Measurements from ENCODE around the gene TMEM30A. TPM values are rescaled to one million over a fixed set of nuclear protein-coding genes. Genes with fewer than 3 reads are reported as not detected.
A peak's percentile ranks its signal among the peaks of the same experiment; 100 is the strongest.

TMEM30A gene
- total and polyA plus RNA-seq, 2 of the 13 experiments (the other 11 are each of a cell fraction or from before 2014, with no cell fraction given) = 17.6 to 54.4 TPM

DNA sequence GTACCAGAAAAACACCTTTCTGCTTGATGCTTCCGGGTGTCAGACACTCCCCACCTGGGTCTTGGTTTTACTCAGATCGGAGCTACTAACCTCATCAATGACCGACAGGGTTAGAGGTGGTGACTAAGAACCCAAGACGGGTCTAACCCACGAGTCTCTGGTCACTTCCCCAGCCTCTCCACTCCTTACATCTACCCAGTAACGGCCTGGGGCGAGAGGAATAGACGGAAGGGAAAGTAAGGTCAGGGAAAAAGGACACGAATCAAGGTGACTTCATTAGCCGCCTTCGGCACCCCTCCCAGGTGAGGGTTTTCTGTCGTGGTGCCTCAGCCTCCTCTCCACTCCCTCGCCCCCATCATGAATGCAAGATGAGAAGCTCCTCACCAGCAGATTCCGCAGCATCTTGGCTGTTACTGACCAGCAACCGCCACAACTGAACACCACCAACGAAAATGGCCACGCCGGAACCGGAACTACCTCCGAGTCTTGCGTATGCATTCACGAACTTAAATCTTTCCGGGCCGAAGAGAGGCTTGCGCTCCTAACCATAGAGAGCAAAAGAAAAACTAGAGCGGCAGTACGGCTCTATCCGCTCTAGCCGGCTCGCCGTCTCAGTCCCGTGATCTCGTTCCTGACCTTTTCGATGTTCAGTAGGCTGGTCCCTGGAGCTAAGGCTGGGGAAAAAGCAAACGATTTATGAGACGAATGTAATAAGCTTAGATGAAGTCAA, 41.1 kb downstream of the TMEM30A start, which contains the start of gene COX7A2 (continued):
- TF ChIP-seq, protein P1, sequence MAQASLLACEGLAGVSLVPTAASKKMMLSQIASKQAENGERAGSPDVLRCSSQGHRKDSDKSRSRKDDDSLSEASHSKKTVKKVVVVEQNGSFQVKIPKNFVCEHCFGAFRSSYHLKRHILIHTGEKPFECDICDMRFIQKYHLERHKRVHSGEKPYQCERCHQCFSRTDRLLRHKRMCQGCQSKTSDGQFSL (CRISPR knock-in tag; IDR thresholded peaks at IDR 0.05) = 0 out of 2 replicates have a peak, but pooled peaks have one; percentile 18
- TF ChIP-seq, protein P2, sequence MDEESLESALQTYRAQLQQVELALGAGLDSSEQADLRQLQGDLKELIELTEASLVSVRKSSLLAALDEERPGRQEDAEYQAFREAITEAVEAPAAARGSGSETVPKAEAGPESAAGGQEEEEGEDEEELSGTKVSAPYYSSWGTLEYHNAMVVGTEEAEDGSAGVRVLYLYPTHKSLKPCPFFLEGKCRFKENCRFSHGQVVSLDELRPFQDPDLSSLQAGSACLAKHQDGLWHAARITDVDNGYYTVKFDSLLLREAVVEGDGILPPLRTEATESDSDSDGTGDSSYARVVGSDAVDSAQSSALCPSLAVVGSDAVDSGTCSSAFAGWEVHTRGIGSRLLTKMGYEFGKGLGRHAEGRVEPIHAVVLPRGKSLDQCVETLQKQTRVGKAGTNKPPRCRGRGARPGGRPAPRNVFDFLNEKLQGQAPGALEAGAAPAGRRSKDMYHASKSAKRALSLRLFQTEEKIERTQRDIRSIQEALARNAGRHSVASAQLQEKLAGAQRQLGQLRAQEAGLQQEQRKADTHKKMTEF (CRISPR knock-in tag; IDR thresholded peaks at IDR 0.05) = peak; percentile 88
- TF ChIP-seq HOXA5 (CRISPR knock-in tag; IDR thresholded peaks at IDR 0.05) (peak; percentile 52; the same call in 1 of the 2 replicates), SMAD3 (CRISPR knock-in tag; IDR thresholded peaks at IDR 0.05) (peak; percentile 70; the same call in 1 of the 2 replicates), CAMTA2 (CRISPR knock-in tag; IDR thresholded peaks at IDR 0.05; ENCODE audit: borderline replicate concordance) (peak; percentile 58; the same call in 1 of the 2 replicates), REL (CRISPR knock-in tag; conservative IDR thresholded peaks at IDR 0.05) (no peak), ZNF136 (CRISPR knock-in tag; IDR thresholded peaks at IDR 0.05; ENCODE audit: low read depth) (0 out of 2 replicates have a peak, but pooled peaks have one; percentile 77), NAIF1 (CRISPR knock-in tag; IDR thresholded peaks at IDR 0.05; ENCODE audit: borderline replicate concordance) (peak; percentile 88), PHF5A (CRISPR knock-in tag; IDR thresholded peaks at IDR 0.05; ENCODE audit: low read depth, unreplicated experiment) (peak; percentile 78), ZNF556 (CRISPR knock-in tag; IDR thresholded peaks at IDR 0.05; ENCODE audit: borderline replicate concordance) (peak; percentile 43; the same call in 1 of the 2 replicates), ATF7 (IDR thresholded peaks at IDR 0.05) (no peak), ATF7 (CRISPR knock-in tag; IDR thresholded peaks at IDR 0.05) (0 out of 2 replicates have a peak, but pooled peaks have one; percentile 25), SOX5 (CRISPR knock-in tag; IDR thresholded peaks at IDR 0.05; ENCODE audit: borderline replicate concordance) (peak; percentile 48; the same call in 1 of the 2 replicates)
- TF ChIP-seq, protein P3, sequence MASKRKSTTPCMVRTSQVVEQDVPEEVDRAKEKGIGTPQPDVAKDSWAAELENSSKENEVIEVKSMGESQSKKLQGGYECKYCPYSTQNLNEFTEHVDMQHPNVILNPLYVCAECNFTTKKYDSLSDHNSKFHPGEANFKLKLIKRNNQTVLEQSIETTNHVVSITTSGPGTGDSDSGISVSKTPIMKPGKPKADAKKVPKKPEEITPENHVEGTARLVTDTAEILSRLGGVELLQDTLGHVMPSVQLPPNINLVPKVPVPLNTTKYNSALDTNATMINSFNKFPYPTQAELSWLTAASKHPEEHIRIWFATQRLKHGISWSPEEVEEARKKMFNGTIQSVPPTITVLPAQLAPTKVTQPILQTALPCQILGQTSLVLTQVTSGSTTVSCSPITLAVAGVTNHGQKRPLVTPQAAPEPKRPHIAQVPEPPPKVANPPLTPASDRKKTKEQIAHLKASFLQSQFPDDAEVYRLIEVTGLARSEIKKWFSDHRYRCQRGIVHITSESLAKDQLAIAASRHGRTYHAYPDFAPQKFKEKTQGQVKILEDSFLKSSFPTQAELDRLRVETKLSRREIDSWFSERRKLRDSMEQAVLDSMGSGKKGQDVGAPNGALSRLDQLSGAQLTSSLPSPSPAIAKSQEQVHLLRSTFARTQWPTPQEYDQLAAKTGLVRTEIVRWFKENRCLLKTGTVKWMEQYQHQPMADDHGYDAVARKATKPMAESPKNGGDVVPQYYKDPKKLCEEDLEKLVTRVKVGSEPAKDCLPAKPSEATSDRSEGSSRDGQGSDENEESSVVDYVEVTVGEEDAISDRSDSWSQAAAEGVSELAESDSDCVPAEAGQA (IDR thresholded peaks at IDR 0.05; ENCODE audit: low read depth) = peak; percentile 97
- TF ChIP-seq, protein P3 (CRISPR knock-in tag; IDR thresholded peaks at IDR 0.05; ENCODE audit: borderline replicate concordance) = no peak
- TF ChIP-seq, protein P4, sequence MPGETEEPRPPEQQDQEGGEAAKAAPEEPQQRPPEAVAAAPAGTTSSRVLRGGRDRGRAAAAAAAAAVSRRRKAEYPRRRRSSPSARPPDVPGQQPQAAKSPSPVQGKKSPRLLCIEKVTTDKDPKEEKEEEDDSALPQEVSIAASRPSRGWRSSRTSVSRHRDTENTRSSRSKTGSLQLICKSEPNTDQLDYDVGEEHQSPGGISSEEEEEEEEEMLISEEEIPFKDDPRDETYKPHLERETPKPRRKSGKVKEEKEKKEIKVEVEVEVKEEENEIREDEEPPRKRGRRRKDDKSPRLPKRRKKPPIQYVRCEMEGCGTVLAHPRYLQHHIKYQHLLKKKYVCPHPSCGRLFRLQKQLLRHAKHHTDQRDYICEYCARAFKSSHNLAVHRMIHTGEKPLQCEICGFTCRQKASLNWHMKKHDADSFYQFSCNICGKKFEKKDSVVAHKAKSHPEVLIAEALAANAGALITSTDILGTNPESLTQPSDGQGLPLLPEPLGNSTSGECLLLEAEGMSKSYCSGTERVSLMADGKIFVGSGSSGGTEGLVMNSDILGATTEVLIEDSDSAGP (CRISPR knock-in tag; IDR thresholded peaks at IDR 0.05; ENCODE audit: borderline replicate concordance) = peak; percentile 86
- TF ChIP-seq, protein P5, sequence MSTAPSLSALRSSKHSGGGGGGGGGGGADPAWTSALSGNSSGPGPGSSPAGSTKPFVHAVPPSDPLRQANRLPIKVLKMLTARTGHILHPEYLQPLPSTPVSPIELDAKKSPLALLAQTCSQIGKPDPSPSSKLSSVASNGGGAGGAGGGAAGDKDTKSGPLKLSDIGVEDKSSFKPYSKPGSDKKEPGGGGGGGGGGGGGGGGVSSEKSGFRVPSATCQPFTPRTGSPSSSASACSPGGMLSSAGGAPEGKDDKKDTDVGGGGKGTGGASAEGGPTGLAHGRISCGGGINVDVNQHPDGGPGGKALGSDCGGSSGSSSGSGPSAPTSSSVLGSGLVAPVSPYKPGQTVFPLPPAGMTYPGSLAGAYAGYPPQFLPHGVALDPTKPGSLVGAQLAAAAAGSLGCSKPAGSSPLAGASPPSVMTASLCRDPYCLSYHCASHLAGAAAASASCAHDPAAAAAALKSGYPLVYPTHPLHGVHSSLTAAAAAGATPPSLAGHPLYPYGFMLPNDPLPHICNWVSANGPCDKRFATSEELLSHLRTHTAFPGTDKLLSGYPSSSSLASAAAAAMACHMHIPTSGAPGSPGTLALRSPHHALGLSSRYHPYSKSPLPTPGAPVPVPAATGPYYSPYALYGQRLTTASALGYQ (CRISPR knock-in tag; IDR thresholded peaks at IDR 0.05) = peak; percentile 69; the same call in 1 of the 2 replicates

All from HepG2 (cell line).